Measurements from ENCODE around the gene KDR. TPM values are rescaled to one million over a fixed set of nuclear protein-coding genes. Genes with fewer than 3 reads are reported as not detected.

KDR gene
- total RNA-seq, 2 experiments from 2014 or later: not detected

- H4K20me1 ChIP-seq (ENCODE audit: insufficient read depth, low read length): no peaks in the 10 kb centered on the region
- ChIA-PET CTCF (ENCODE audit: unreplicated experiment) (no interaction called here), POLR2A (no interaction called here)
- H3K4me3 ChIP-seq (ENCODE audit: low read depth, low read length, poor library complexity, severe bottlenecking): no peak overlapping the region
- no peak overlapping the region for H2AFZ ChIP-seq (ENCODE audit: low read length)
- no peaks in the 10 kb centered on the region for H3K4me1 ChIP-seq (ENCODE audit: insufficient read depth, low read length, poor library complexity, severe bottlenecking)
- H3K9me2 ChIP-seq (ENCODE audit: insufficient read depth, low read length): no peaks in the 10 kb centered on the region
- no peak overlapping the region for H3K27ac ChIP-seq (ENCODE audit: low read depth, low read length, poor library complexity, severe bottlenecking)
- H3K9me3 ChIP-seq (ENCODE audit: low read length): no peaks in the 10 kb centered on the region
- intact Hi-C loops (cut with micrococcal nuclease; ENCODE audit: unreplicated experiment): no loop called here
- H3K36me3 ChIP-seq (ENCODE audit: insufficient read depth, low read length): no peaks in the 10 kb centered on the region
- TF ChIP-seq CTCF (conservative IDR thresholded peaks at IDR 0.05; ENCODE audit: low read length) (no peak), EZH2phosphoT487 (IDR thresholded peaks at IDR 0.05; ENCODE audit: borderline replicate concordance, low read depth, low read length) (no peak)
- H3K79me2 ChIP-seq (ENCODE audit: insufficient read depth, low read depth, low read length): no peaks in the 10 kb centered on the region
- DNase-seq (ENCODE audit: low spot score): no peak
- no TSS peak for BruUV-seq (replicated peaks)
- no peak overlapping the region for H3K4me2 ChIP-seq (ENCODE audit: low read length)
These were observed 92.1 kb downstream of the KDR start for GRCh38 chr4:55033296-55033695.

- no TSS peak for BruUV-seq (replicated peaks)
- Histone ChIP-seq H3K36me3 (ENCODE audit: insufficient read depth, low read length) (no peaks in the 10 kb centered on the region), H3K4me2 (ENCODE audit: low read length) (no peak overlapping the region), H3K9me2 (ENCODE audit: insufficient read depth, low read length) (no peaks in the 10 kb centered on the region), H3K27ac (ENCODE audit: low read depth, low read length, poor library complexity, severe bottlenecking) (no peak overlapping the region), H2AFZ (ENCODE audit: low read length) (no peak overlapping the region), H3K4me3 (ENCODE audit: low read depth, low read length, poor library complexity, severe bottlenecking) (no peak overlapping the region), H3K9me3 (ENCODE audit: low read length) (no peaks in the 10 kb centered on the region), H4K20me1 (ENCODE audit: insufficient read depth, low read length) (no peaks in the 10 kb centered on the region), H3K79me2 (ENCODE audit: insufficient read depth, low read depth, low read length) (no peaks in the 10 kb centered on the region), H3K4me1 (ENCODE audit: insufficient read depth, low read length, poor library complexity, severe bottlenecking) (no peaks in the 10 kb centered on the region)
- ChIA-PET POLR2A (no interaction called here), CTCF (ENCODE audit: unreplicated experiment) (no interaction called here)
- TF ChIP-seq EZH2phosphoT487 (IDR thresholded peaks at IDR 0.05; ENCODE audit: borderline replicate concordance, low read depth, low read length) (no peak), CTCF (conservative IDR thresholded peaks at IDR 0.05; ENCODE audit: low read length) (no peak)
- no peak for DNase-seq (ENCODE audit: low spot score)
- intact Hi-C loops (cut with micrococcal nuclease; ENCODE audit: unreplicated experiment): no loop called here
These were observed 92.6 kb downstream of the KDR start for GRCh38 chr4:55032788-55033187.

GRCh38 chr4:55032179-55032578 is 93.2 kb downstream of the KDR start:
- H3K4me3 ChIP-seq (ENCODE audit: low read depth, low read length, poor library complexity, severe bottlenecking): no peak overlapping the region
- DNase-seq (ENCODE audit: low spot score): no peak
- H4K20me1 ChIP-seq (ENCODE audit: insufficient read depth, low read length): no peaks in the 10 kb centered on the region
- no peaks in the 10 kb centered on the region for H3K4me1 ChIP-seq (ENCODE audit: insufficient read depth, low read length, poor library complexity, severe bottlenecking)
- H3K36me3 ChIP-seq (ENCODE audit: insufficient read depth, low read length): no peaks in the 10 kb centered on the region
- BruUV-seq (replicated peaks): no TSS peak
- ChIA-PET POLR2A (no interaction called here), CTCF (ENCODE audit: unreplicated experiment) (no interaction called here)
- intact Hi-C loops (cut with micrococcal nuclease; ENCODE audit: unreplicated experiment): no loop called here
- H3K27ac ChIP-seq (ENCODE audit: low read depth, low read length, poor library complexity, severe bottlenecking): no peak overlapping the region
- H3K9me3 ChIP-seq (ENCODE audit: low read length): no peaks in the 10 kb centered on the region
- no peak overlapping the region for H2AFZ ChIP-seq (ENCODE audit: low read length)
- H3K4me2 ChIP-seq (ENCODE audit: low read length): no peak overlapping the region
- TF ChIP-seq EZH2phosphoT487 (IDR thresholded peaks at IDR 0.05; ENCODE audit: borderline replicate concordance, low read depth, low read length) (no peak), CTCF (conservative IDR thresholded peaks at IDR 0.05; ENCODE audit: low read length) (no peak)
- H3K79me2 ChIP-seq (ENCODE audit: insufficient read depth, low read depth, low read length): no peaks in the 10 kb centered on the region
- H3K9me2 ChIP-seq (ENCODE audit: insufficient read depth, low read length): no peaks in the 10 kb centered on the region

Measured in OCI-LY7 (cell line).